Neural progenitor cell (in vitro differentiated cells): Measurements from ENCODE around the gene BCAT1. TPM values are rescaled to one million over a fixed set of nuclear protein-coding genes. Genes with fewer than 3 reads are reported as not detected.

Experiments
- DNase-seq: peaks from one replicate; pipeline ENCODE4 v3.0.0-alpha.2; 2016; ENCODE audit warnings: low spot score
- H2AFZ ChIP-seq: fragments of 200-600 bp; sonication (generic); replicated peaks from 2 replicates; pipeline ENCODE4 v1.6.1; 2016; ENCODE audit warnings: antibody characterized with exemption
- H3F3A ChIP-seq: fragments of 200-600 bp; sonication (generic); 2 replicates; pipeline ENCODE4 v1.6.1; 2016; ENCODE audit warnings: antibody characterized with exemption, low read depth
- H3K27ac ChIP-seq: fragments of 200-600 bp; sonication (generic); 2 replicates; pipeline ENCODE4 v1.5.1; 2016; ENCODE audit warnings: mild to moderate bottlenecking
- H3K27me3 ChIP-seq: fragments of 200-600 bp; sonication (generic); 2 replicates; pipeline ENCODE4 v1.6.1; 2016; ENCODE audit warnings: mild to moderate bottlenecking, moderate library complexity
- H3K36me3 ChIP-seq: fragments of 200-600 bp; sonication (generic); 2 replicates; pipeline ENCODE4 v1.5.1; 2016
- H3K4me1 ChIP-seq: fragments of 200-600 bp; sonication (generic); 2 replicates; pipeline ENCODE4 v1.6.1; 2016; ENCODE audit warnings: mixed run types
- H3K4me2 ChIP-seq: fragments of 200-600 bp; sonication (generic); 2 replicates; pipeline ENCODE4 v1.6.1; 2016
- H3K4me3 ChIP-seq: fragments of 200-600 bp; sonication (generic); 2 replicates; pipeline ENCODE4 v1.5.1; 2016
- H3K79me2 ChIP-seq: fragments of 200-600 bp; sonication (generic); 2 replicates; pipeline ENCODE4 v1.6.1; 2016; ENCODE audit warnings: low read depth
- H3K9ac ChIP-seq: fragments of 200-600 bp; sonication (generic); 2 replicates; pipeline ENCODE4 v1.6.1; 2016
- H3K9me3 ChIP-seq: fragments of 200-600 bp; sonication (generic); 2 replicates; pipeline ENCODE4 v1.5.1; 2016; ENCODE audit warnings: low read depth
- H4K20me1 ChIP-seq: fragments of 200-600 bp; sonication (generic); 2 replicates; pipeline ENCODE4 v1.6.1; 2016; ENCODE audit warnings: low read depth
- H3K27ac Mint-ChIP-seq: 3 replicates; pipeline ENCODE4 v1.8.0; 2021; ENCODE audit warnings: mixed read lengths
- H3K27me3 Mint-ChIP-seq: 2 replicates; pipeline ENCODE4 v1.8.0; 2022; ENCODE audit warnings: low read depth, mild to moderate bottlenecking, inconsistent platforms, moderate library complexity, mixed read lengths; ENCODE audit not compliant: insufficient read depth
- H3K36me3 Mint-ChIP-seq: 3 replicates; pipeline ENCODE4 v1.8.0; 2021; ENCODE audit warnings: mixed read lengths
- H3K4me1 Mint-ChIP-seq: 3 replicates; pipeline ENCODE4 v1.8.0; 2021; ENCODE audit warnings: mixed read lengths
- H3K4me3 Mint-ChIP-seq: 3 replicates; pipeline ENCODE4 v1.8.0; 2021; ENCODE audit warnings: mild to moderate bottlenecking, moderate library complexity, mixed read lengths
- H3K9me3 Mint-ChIP-seq: 3 replicates; pipeline ENCODE4 v1.8.0; 2020; ENCODE audit warnings: mixed read lengths
- EZH2 ChIP-seq: fragments of 200-600 bp; sonication (generic); IDR thresholded peaks from 2 replicates; pipeline ENCODE4 v1.6.1; 2017; ENCODE audit warnings: antibody characterized with exemption, mild to moderate bottlenecking, moderate library complexity
- EZH2phosphoT487 ChIP-seq: fragments of 200-600 bp; sonication (generic); IDR thresholded peaks from 2 replicates; pipeline ENCODE4 v1.6.1; 2017; ENCODE audit warnings: antibody characterized with exemption
- total RNA-seq: library from RNA; depleted of rRNA; stranded (reverse); fragments of >200 nt; gene quantifications from 2 replicates; pipeline ENCODE4 v1.2.3, GENCODE V29; 2015; ENCODE audit warnings: low replicate concordance
- TF ChIP-seq, protein P1 (sequence below): fragments of 200-600 bp; sonication (generic); IDR thresholded peaks from 2 replicates; pipeline ENCODE4 v1.5.1; 2017; ENCODE audit warnings: antibody characterized with exemption, mild to moderate bottlenecking

The BCAT1 gene
- total RNA-seq, 1 donor from 2014 or later, result 287 TPM

DNA sequence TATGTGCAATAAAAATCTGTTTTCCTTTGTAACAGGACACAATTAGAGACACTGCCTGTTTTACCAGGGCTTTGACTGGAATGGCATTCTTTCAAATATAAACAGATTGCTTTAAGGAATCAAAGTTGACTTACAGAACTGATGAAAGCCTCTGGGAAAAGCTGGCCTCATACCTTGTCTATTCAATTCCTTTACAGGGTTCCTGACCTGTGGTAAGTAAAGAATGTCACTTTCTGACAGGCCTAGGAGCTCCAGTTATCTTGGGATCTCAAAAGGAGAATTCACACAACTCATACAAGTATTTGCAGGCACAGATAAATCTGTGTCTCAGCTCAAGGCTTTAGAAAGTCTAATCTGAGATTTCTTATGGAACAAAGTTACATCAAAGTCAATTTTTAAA lies 88.4 kb downstream of the BCAT1 start:
- H3K9me3 Mint-ChIP-seq, result peaks cover 46% of the 10 kb centered on the region
- peaks cover 71% of the 10 kb centered on the region for H3K36me3 Mint-ChIP-seq
- no peak overlapping the region for H3K4me3 Mint-ChIP-seq
- Histone ChIP-seq H3F3A (no peaks in the 10 kb centered on the region), H4K20me1 (no peaks in the 10 kb centered on the region), H3K27ac (no peak overlapping the region), H2AFZ (no peak overlapping the region), H3K9ac (no peak overlapping the region), H3K9me3 (peaks cover 16% of the 10 kb centered on the region), H3K4me1 (peaks cover 5% of the 10 kb centered on the region), H3K4me3 (no peak overlapping the region), H3K36me3 (peaks cover 39% of the 10 kb centered on the region), H3K79me2 (peaks cover 5% of the 10 kb centered on the region), H3K27me3 (no peaks in the 10 kb centered on the region), H3K4me2 (no peak overlapping the region)
- no peak overlapping the region for H3K27ac Mint-ChIP-seq
- no peak for DNase-seq
- TF ChIP-seq EZH2 (no peak), EZH2phosphoT487 (no peak)
- TF ChIP-seq, protein P1, sequence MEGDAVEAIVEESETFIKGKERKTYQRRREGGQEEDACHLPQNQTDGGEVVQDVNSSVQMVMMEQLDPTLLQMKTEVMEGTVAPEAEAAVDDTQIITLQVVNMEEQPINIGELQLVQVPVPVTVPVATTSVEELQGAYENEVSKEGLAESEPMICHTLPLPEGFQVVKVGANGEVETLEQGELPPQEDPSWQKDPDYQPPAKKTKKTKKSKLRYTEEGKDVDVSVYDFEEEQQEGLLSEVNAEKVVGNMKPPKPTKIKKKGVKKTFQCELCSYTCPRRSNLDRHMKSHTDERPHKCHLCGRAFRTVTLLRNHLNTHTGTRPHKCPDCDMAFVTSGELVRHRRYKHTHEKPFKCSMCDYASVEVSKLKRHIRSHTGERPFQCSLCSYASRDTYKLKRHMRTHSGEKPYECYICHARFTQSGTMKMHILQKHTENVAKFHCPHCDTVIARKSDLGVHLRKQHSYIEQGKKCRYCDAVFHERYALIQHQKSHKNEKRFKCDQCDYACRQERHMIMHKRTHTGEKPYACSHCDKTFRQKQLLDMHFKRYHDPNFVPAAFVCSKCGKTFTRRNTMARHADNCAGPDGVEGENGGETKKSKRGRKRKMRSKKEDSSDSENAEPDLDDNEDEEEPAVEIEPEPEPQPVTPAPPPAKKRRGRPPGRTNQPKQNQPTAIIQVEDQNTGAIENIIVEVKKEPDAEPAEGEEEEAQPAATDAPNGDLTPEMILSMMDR, result no peak
- H3K4me1 Mint-ChIP-seq, result peaks cover 12% of the 10 kb centered on the region
- peaks cover 3% of the 10 kb centered on the region for H3K27me3 Mint-ChIP-seq

- Histone ChIP-seq H3F3A (peaks cover 3% of the 10 kb centered on the region), H3K27ac (no peak overlapping the region), H3K4me3 (no peak overlapping the region), H3K36me3 (peaks cover 32% of the 10 kb centered on the region), H3K9ac (no peak overlapping the region), H3K4me2 (no peak overlapping the region), H3K27me3 (no peaks in the 10 kb centered on the region), H3K4me1 (peaks cover 10% of the 10 kb centered on the region), H2AFZ (no peak overlapping the region), H3K9me3 (peaks cover 16% of the 10 kb centered on the region), H4K20me1 (peaks cover 16% of the 10 kb centered on the region), H3K79me2 (peaks cover 26% of the 10 kb centered on the region)
- no peak overlapping the region for H3K27ac Mint-ChIP-seq
- H3K9me3 Mint-ChIP-seq, result peaks cover 40% of the 10 kb centered on the region
- no peak for DNase-seq
- peaks cover 18% of the 10 kb centered on the region for H3K4me1 Mint-ChIP-seq
- no peak overlapping the region for H3K4me3 Mint-ChIP-seq
- TF ChIP-seq EZH2 (no peak), EZH2phosphoT487 (no peak)
- TF ChIP-seq, protein P1, result no peak
- peaks cover 3% of the 10 kb centered on the region for H3K27me3 Mint-ChIP-seq
- H3K36me3 Mint-ChIP-seq, result peaks cover 48% of the 10 kb centered on the region
Measured at GRCh38 chr12:24856541-24856940, 92.4 kb downstream of the BCAT1 start.

GRCh38 chr12:24854908-24855307 lies 94.0 kb downstream of the BCAT1 start:
- Histone ChIP-seq H3K36me3 (peaks cover 20% of the 10 kb centered on the region), H3K9ac (no peak overlapping the region)

More at GRCh38 chr12:24854908-24855307, 94.0 kb downstream of the BCAT1 start:
- no peak overlapping the region for H2AFZ ChIP-seq
- H3K9me3 ChIP-seq, result peaks cover 12% of the 10 kb centered on the region
- Mint-ChIP-seq H3K36me3 (peaks cover 39% of the 10 kb centered on the region), H3K9me3 (peaks cover 33% of the 10 kb centered on the region), H3K27ac (peak overlapping the region; percentile 39), H3K27me3 (peaks cover 3% of the 10 kb centered on the region), H3K4me3 (no peak overlapping the region), H3K4me1 (peaks cover 22% of the 10 kb centered on the region)
- H3K27me3 ChIP-seq, result no peaks in the 10 kb centered on the region
- TF ChIP-seq, protein P1, result no peak
- no peak for TF ChIP-seq EZH2phosphoT487
- no peak for TF ChIP-seq EZH2
- H4K20me1 ChIP-seq, result peaks cover 18% of the 10 kb centered on the region
- H3F3A ChIP-seq, result peaks cover 3% of the 10 kb centered on the region
- H3K79me2 ChIP-seq, result peaks cover 33% of the 10 kb centered on the region
- no peak overlapping the region for H3K4me2 ChIP-seq
- no peak overlapping the region for H3K4me3 ChIP-seq
- DNase-seq, result no peak
- H3K4me1 ChIP-seq, result peaks cover 10% of the 10 kb centered on the region
- no peak overlapping the region for H3K27ac ChIP-seq
